ENCODE results near the gene LIN37.
"Not testable (repeated sequence)": the region's sequence is repeated elsewhere in the genome, so short reads cannot be mapped to it uniquely, and the experiment has no call there.

The LIN37 gene

GRCh38 chr19:35719402-35720162, 28.8 kb upstream of the LIN37 start:
- DNase-seq, result no peak

DNA sequence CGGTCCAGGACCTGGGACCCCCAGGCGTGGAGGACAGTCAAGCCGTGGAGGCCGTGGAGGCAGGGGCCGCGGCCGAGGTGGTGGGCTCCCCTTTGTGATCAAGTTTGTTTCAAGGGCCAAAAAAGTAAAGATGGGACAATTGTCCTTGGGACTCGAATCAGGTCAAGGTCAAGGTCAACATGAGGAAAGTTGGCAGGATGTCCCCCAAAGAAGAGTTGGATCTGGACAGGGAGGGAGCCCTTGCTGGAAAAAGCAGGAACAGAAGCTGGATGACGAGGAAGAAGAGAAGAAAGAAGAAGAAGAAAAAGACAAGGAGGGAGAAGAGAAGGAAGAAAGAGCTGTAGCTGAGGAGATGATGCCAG, 28.2 kb upstream of the LIN37 start:
- DNase-seq, result no peak

GRCh38 chr19:35720648-35721047, 27.7 kb upstream of the LIN37 start:
- no peak for DNase-seq

GRCh38 chr19:35721374-35721773, 27.0 kb upstream of the LIN37 start:
- DNase-seq, result no peak

DNA sequence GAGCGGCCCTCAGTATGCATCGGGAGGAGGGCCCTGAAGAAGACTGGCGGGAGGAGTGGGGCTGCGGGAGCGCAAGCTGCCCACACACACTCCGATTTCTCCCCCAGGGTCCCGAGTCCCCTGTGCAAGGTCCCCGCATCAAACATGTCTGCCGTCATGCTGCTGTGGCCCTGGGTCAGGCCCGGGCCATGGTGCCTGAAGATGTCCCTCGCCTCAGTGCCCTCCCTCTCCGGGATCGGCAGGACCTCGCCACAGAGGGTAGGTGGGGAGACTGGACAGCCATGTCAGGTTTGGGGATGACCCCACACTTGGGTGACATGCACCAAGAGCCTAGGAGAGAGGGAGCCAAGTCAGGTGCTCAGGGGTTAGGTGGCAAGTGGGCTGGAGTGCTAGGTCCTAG, 25.9 kb upstream of the LIN37 start:
- DNase-seq, result no peak

GRCh38 chr19:35722897-35723296, 25.5 kb upstream of the LIN37 start:
- DNase-seq, result no peak

DNA sequence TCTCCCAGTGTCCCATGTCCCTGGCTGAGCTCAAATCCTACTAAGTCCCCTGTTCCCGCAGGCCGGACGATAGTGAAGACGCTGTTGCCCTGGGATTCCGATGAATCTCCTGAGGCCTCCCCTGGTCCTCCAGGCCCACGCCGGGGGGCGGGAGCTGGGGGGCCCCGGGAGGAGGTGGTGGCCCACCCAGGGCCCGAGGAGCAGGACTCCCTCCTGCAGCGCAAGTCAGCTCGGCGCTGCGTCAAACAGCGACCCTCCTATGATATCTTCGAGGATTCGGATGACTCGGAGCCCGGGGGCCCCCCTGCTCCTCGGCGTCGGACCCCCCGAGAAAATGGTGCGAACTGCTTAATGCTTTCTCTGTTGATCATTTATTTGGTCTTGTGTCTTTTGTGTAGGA, 24.7 kb upstream of the LIN37 start:
- no peak for DNase-seq

DNA sequence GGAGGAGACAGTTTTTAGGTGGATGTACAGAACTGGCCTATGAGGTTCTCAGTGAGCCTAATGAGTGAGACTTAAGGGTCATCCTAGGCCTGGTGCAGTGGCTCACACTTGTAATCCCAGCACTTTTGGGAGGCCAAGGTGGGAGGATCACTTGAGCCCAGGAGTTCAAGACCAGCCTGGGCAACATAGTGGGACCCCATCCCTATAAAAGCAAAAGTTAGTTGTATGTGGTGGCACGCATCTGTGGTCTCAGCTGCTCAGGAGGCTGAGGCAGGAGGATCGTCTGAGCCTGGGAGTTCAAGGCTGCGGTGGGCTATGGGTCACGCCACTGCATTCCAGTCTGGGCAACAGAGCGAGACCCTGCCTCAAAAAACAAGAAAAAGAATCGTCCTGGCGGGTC, 24.2 kb upstream of the LIN37 start:
- DNase-seq, result not testable (repeated sequence)

DNA sequence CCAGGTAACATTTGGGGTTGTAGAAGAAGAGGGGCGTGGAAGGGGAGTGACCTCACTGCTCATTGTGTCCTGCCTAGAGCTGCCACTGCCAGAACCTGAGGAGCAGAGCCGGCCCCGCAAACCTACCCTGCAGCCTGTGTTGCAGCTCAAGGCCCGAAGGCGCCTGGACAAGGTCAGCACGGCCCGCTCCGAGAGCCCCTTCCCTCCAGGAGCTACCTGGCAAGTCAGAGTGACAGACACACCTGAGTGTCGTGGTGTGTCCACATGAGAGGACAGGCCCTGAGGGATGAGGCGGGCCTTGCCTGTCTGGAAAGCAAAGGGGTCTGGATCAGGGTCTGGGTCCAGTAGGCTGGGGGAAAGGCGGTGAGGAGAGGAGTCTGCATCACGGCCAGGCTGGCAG, 23.8 kb upstream of the LIN37 start:
- no peak for DNase-seq

DNA sequence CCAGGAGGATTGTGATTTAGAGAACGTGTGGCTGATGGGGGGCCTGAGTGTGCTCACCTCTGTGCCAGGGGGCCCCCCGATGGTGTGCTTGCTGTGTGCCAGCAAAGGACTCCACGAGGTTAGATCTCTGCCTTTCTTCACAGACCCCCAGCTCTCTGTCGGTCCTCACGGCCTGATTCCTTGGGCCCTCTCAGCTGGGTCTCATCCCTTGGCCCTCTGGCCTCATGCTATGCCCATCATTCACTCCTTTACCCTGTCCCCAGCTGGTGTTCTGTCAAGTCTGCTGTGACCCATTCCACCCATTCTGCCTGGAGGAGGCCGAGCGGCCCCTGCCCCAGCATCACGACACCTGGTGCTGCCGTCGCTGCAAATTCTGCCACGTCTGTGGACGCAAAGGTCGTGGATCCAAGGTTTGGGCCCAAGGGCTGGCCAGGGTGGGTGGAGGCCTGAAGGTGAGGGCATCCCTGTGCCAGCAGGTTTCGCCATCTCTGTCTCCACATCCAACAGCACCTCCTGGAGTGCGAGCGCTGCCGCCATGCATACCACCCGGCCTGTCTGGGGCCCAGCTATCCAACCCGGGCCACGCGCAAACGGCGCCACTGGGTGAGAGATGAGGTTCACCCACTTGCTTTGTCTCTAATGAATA, 23.0 kb upstream of the LIN37 start:
- DNase-seq, result no peak

- DNase-seq, result no peak
Observed at GRCh38 chr19:35727053-35727955, 21.1 kb upstream of the LIN37 start.

DNA sequence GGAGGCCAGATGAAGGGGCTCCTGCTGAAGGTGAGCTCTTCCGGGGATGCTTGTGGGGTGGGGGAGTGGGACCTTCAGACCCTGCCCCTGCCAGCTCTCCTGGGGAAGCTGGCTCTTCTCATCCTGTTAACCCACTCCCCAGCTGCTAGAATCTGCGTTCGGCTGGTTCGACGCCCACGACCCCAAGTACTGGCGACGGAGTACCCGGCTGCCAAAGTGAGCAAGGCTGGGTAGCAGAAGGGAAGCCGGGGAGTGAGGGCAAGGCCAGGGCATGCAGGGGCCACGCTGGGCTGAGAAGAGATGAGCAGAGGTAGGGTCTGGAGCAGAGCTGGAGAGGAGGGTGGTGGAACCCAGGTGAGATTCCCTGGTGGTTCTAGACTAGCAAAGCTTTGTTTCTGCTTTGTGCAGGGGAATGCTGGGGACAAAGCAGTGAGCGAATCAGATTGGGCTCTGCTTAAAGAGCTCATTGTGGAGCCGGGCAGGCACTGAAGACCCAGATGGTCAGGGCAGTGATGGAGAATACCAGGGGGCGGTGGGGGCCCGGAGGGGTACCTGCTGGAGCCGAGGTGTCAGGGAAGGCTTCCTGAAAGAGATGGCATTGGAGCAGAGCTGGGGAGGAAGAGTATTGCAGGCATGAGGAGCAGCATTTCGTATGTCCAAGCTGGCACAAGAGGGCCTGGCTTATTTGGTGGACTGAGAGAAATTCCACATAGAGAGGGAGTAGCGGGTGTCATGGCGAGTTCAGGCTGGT, 20.2 kb upstream of the LIN37 start:
- DNase-seq, result no peak

DNA sequence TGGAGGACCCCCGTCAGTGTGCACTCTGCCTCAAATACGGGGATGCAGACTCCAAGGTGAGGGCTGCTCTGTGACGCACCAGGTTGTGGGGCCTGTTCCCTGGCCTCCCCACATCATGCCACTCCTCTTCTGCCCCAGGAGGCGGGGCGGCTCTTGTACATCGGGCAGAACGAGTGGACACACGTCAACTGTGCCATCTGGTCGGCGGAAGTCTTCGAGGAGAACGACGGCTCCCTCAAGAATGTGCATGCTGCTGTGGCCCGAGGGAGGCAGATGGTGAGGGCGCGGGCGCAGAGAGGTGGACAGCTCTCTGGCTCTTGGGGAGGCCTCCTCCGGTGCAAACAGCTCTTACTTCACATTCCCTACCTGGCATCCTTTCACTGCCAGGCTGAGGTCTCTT, 19.4 kb upstream of the LIN37 start:
- no peak for DNase-seq

DNA sequence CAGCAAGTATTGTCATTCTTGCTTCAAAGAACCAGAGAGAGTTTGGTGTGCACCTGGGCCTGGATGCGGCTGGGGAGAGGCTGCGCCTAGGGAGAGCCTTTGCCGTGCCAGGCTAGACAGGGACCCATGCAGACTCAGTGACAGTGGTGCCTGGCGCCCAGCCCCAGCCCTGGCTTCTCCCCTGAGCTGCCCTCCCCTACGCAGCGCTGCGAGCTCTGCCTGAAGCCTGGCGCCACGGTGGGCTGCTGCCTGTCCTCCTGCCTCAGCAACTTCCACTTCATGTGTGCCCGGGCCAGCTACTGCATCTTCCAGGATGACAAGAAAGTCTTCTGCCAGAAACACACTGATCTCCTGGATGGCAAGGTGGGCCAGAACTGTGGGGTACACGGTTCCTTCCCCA, 18.6 kb upstream of the LIN37 start:
- no peak for DNase-seq

- no peak for DNase-seq
Observed at GRCh38 chr19:35730326-35730725, 18.1 kb upstream of the LIN37 start.

DNA sequence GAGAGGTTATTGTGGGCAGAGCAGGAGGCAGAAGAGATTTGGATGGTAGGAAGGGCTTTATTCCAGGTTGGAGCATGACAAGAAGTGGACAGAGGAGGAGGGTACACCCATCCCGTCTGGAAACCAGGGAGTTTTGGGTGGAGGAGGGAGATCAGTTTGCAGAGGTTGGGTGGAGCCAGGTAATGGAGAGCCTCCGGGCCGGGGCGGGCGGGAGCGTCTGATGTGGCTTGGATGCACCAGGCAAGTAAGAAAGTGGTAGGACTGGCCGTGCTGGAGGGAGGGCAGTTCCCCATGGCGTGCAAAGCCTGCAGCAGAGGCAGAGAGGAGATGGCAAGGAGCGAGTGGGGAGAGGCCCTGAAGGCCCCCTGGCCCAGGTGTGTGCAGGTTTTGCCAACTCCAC, 17.0 kb upstream of the LIN37 start:
- no peak for DNase-seq

- no peak for DNase-seq
Observed at GRCh38 chr19:35731779-35732405, 16.5 kb upstream of the LIN37 start.

DNA sequence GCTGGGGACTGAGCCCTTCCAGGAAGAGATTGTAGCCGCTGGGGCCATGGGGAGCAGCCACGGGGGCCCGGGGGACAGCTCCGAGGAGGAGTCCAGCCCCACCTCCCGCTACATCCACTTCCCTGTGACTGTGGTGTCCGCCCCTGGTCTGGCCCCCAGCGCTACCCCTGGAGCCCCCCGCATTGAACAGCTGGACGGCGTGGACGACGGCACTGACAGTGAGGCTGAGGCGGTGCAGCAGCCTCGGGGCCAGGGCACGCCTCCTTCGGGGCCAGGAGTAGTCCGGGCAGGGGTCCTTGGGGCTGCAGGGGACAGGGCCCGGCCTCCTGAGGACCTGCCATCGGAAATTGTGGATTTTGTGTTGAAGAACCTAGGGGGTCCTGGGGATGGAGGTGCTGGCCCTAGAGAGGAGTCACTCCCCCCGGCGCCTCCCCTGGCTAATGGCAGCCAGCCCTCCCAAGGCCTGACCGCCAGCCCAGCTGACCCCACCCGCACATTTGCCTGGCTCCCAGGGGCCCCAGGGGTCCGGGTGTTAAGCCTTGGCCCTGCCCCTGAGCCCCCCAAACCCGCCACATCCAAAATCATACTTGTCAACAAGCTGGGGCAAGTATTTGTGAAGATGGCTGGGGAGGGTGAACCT, 15.7 kb upstream of the LIN37 start:
- no peak for DNase-seq

GRCh38 chr19:35733180-35734125, 14.9 kb upstream of the LIN37 start:
- DNase-seq, result no peak

DNA sequence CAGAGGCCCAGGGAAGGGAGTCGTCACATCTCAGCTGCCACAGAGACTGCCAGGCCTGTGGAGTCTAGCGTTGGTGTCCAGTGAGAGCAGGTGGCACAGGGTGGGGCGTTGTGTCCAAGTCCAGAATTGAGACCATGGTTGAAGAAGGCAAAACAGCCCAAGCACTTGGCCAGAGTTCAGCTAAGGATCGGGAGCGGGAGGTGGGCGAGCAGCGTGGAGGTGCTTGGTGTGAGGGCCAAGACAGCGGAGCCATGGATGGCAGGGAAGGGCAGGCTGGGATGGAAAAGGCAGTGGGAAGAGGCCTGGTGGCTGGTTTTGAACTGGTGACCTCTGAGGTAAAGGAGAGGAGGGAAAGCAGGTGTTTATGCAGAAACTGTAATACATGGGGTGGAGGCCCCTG, 14.1 kb upstream of the LIN37 start:
- no peak for DNase-seq

- no peak for DNase-seq
Observed at GRCh38 chr19:35734889-35735288, 13.5 kb upstream of the LIN37 start.

All from inflammatory macrophage treated with lipopolysaccharide for 4 hours (primary cell).